ENCODE data around the gene THTPA. TPM values are rescaled to one million over a fixed set of nuclear protein-coding genes. Genes with fewer than 3 reads are reported as not detected.

Gene THTPA
- total and polyA plus RNA-seq, 2 of the 13 experiments (the other 11 are each of a cell fraction or from before 2014, with no cell fraction given), result 7.4 to 8.7 TPM

GRCh38 chr14:23609411-23610089, 53.5 kb downstream of the THTPA start (continued):
- peak; percentile 75 for TF ChIP-seq ZNF407 (CRISPR knock-in tag; IDR thresholded peaks at IDR 0.05; ENCODE audit: not compliant biosample characterization)
- peak; percentile 56; the same call in 1 of the 2 replicates for TF ChIP-seq FOXP4 (CRISPR knock-in tag; IDR thresholded peaks at IDR 0.05)
- TF ChIP-seq YEATS4 (CRISPR knock-in tag; IDR thresholded peaks at IDR 0.05; ENCODE audit: borderline replicate concordance), result peak; percentile 74; the same call in 1 of the 2 replicates
- peak; percentile 63; the same call in 1 of the 2 replicates for TF ChIP-seq MEF2D (CRISPR knock-in tag; IDR thresholded peaks at IDR 0.05)
- 0 out of 2 replicates have a peak, but pooled peaks have one; percentile 28 for TF ChIP-seq THAP9 (CRISPR knock-in tag; IDR thresholded peaks at IDR 0.05; ENCODE audit: borderline replicate concordance)
- peak; percentile 81 for TF ChIP-seq STAT6 (CRISPR knock-in tag; IDR thresholded peaks at IDR 0.05; ENCODE audit: borderline replicate concordance)
- peak; percentile 62; the same call in 1 of the 2 replicates for TF ChIP-seq ZBTB25 (CRISPR knock-in tag; IDR thresholded peaks at IDR 0.05)
- 0 out of 2 replicates have a peak, but pooled peaks have one; percentile 6 for TF ChIP-seq ZFP62 (CRISPR knock-in tag; IDR thresholded peaks at IDR 0.05)
- TF ChIP-seq ZNF883 (CRISPR knock-in tag; IDR thresholded peaks at IDR 0.05; ENCODE audit: not compliant biosample characterization), result peak; percentile 75

All from HepG2 (cell line).